ENCODE data around the gene COLQ.
"Not testable (repeated sequence)": the region's sequence is repeated elsewhere in the genome, so short reads cannot be mapped to it uniquely, and the experiment has no call there.

DNA sequence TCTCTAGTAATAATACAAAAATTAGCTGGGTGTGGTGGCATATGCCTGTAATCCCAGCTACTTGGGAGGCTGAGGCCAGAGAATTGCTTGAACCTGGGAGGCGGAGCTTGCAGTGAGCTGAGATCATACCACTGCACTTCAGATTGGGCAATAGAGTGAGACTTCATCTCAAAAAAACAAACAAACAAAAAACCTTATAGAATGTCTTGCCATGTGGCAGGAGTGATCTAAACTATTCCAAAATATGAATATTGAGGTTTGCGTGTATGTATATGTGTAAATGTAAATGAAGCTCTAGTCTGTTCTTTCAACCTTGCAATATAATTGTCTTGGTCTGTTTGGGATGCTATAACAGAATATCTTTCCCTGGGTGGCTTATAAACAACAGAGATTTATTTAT lies 11.1 kb upstream of the COLQ start:
- not testable (repeated sequence) for TF ChIP-seq POLR2A (IDR thresholded peaks at IDR 0.05; ENCODE audit: low read length); GATA1 (IDR thresholded peaks at IDR 0.05; ENCODE audit: low read depth, low read length)
